Panc1 (cell line): ENCODE results near the gene PLCD4. TPM values are rescaled to one million over a fixed set of nuclear protein-coding genes. Genes with fewer than 3 reads are reported as not detected.

ENCODE experiments used
- ATAC-seq: fragments of 200-7000 bp; cut with Tn5 transposase; 2 replicates; pipeline ENCODE4 v1.9.1; 2020; ENCODE audit warnings: mild to moderate bottlenecking, moderate library complexity
- BruUV-seq: library from RNA; stranded (reverse); fragments of 400-500 nt; replicated peaks from 2 replicates; lab custom pipeline; 2021; lab: Mats Ljungman, UMichigan
- CTCF ChIA-PET: fragments of 300-600 bp; sonication (Branson Sonifier 250); formaldehyde crosslinking; loops from one replicate; lab custom pipeline; 2022; ENCODE audit warnings: antibody characterized with exemption; lab: Charles Lee
- POLR2A ChIA-PET: fragments of 300-600 bp; sonication (Branson Sonifier 250); formaldehyde crosslinking; loops from one replicate; lab custom pipeline; 2022; ENCODE audit warnings: antibody characterized with exemption; lab: Charles Lee
- DNase-seq: peaks from one replicate; pipeline ENCODE4 v3.0.0-alpha.2; 2010; ENCODE audit warnings: low read depth, low spot score
- H3K27ac ChIP-seq: 2 replicates; pipeline ENCODE4 v1.5.1; 2011; ENCODE audit warnings: mild to moderate bottlenecking, low read length, inconsistent platforms
- H3K27me3 ChIP-seq: fragments of 200-500 bp; sonication (Bioruptor generic); 2 replicates; pipeline ENCODE4 v1.6.0; 2014; ENCODE audit warnings: low read length, inconsistent platforms; ENCODE audit not compliant: control insufficient read depth, insufficient read depth
- H3K36me3 ChIP-seq: fragments of 200-500 bp; sonication (Bioruptor generic); 2 replicates; pipeline ENCODE4 v1.5.1; 2014; ENCODE audit warnings: inconsistent platforms, mild to moderate bottlenecking, low read length, moderate library complexity; ENCODE audit not compliant: control insufficient read depth, insufficient read depth
- H3K4me1 ChIP-seq: 2 replicates; pipeline ENCODE4 v1.5.1; 2011; ENCODE audit warnings: inconsistent platforms, mild to moderate bottlenecking, low read length, moderate library complexity; ENCODE audit not compliant: control insufficient read depth, insufficient read depth
- H3K4me3 ChIP-seq, 2 experiments: 2 replicates each; pipeline ENCODE4 v1.5.1; 2011 to 2012; ENCODE audit warnings: low read depth in 2 of 2, low read length in 2 of 2, mild to moderate bottlenecking in 2 of 2, inconsistent platforms in 1 of 2, moderate library complexity in 1 of 2
- H3K9me3 ChIP-seq: fragments of 200-500 bp; sonication (Bioruptor generic); 2 replicates; pipeline ENCODE4 v1.5.1; 2014; ENCODE audit warnings: low read depth, mild to moderate bottlenecking, inconsistent platforms, low read length, moderate library complexity; ENCODE audit not compliant: control insufficient read depth, insufficient read depth
- CTCF ChIP-seq: fragments of 450-650 bp; IDR thresholded peaks from 2 replicates; pipeline ENCODE4 v1.5.1; 2017; ENCODE audit warnings: mild to moderate bottlenecking
- POLR2AphosphoS5 ChIP-seq: IDR thresholded peaks from 2 replicates; pipeline ENCODE4 v1.6.1; 2012; ENCODE audit warnings: mild to moderate bottlenecking, low read depth, low read length, moderate library complexity
- REST ChIP-seq, 2 experiments: IDR thresholded peaks; 2 replicates each; pipeline ENCODE4 v1.6.1; 2011 to 2012; ENCODE audit warnings: low read depth in 2 of 2, control low read depth in 1 of 2, low read length in 1 of 2, mild to moderate bottlenecking in 1 of 2, moderate library complexity in 1 of 2; ENCODE audit not compliant: insufficient read depth in 1 of 2
- SIN3A ChIP-seq: IDR thresholded peaks from 2 replicates; pipeline ENCODE4 v1.6.1; 2012; ENCODE audit warnings: low read depth, mild to moderate bottlenecking, low read length, moderate library complexity, borderline replicate concordance; ENCODE audit not compliant: insufficient read depth
- TCF7L2 ChIP-seq: IDR thresholded peaks from 2 replicates; pipeline ENCODE4 v1.6.1; 2011; ENCODE audit warnings: mild to moderate bottlenecking, low read depth, low read length, inconsistent platforms
- in situ Hi-C: cut with HindIII; loops from 2 replicates; pipeline ENCODE4 v1.10.0; 2016; ENCODE audit warnings: low sequenced_read_pairs, low pct_unique_long_range_greater_than_20kb
- intact Hi-C: fragments of 100-400 bp; cut with micrococcal nuclease; formaldehyde crosslinking; loops from one replicate; pipeline ENCODE4 v1.10.0; 2022; ENCODE audit not compliant: unreplicated experiment
- total RNA-seq: library from RNA; stranded (reverse); gene quantifications from one replicate; pipeline ENCODE4 v1.2.1, GENCODE V29; 2021; ENCODE audit not compliant: unreplicated experiment

Gene PLCD4
- total RNA-seq, 1 experiment from 2014 or later, result 12.9 TPM

- DNase-seq (peak; percentile 61), ATAC-seq (peak; percentile 81)
- Histone ChIP-seq H3K9me3 (no peaks in the 10 kb centered on the region), H3K27me3 (no peaks in the 10 kb centered on the region), H3K4me1 (no peaks in the 10 kb centered on the region), H3K36me3 (peaks cover 17% of the 10 kb centered on the region), H3K4me3 (no peak overlapping the region), H3K27ac (no peak overlapping the region)
- POLR2A ChIA-PET, result no interaction called here
- BruUV-seq, result no TSS peak
- intact Hi-C loops, result no loop called here
- TF ChIP-seq POLR2AphosphoS5 (no peak), SIN3A (no peak), CTCF (peak; percentile 91), TCF7L2 (no peak)
- CTCF ChIA-PET, result interaction anchor here (0.6 to 1.0 kb wide), 3 partner anchors 11 to 119 kb away, joined by 3 to 5 read pairs (median 4); partner anchors contain the start of genes BCS1L and ZNF142
- in situ Hi-C loops, result no loop called here
Measured at GRCh38 chr2:218648088-218648786, 40.5 kb downstream of the PLCD4 start.

- in situ Hi-C loops (no loop called here), intact Hi-C loops (no loop called here)
- Histone ChIP-seq H3K27ac (no peak overlapping the region), H3K4me3 (no peak overlapping the region), H3K4me1 (no peaks in the 10 kb centered on the region), H3K27me3 (no peaks in the 10 kb centered on the region), H3K36me3 (peaks cover 17% of the 10 kb centered on the region), H3K9me3 (no peaks in the 10 kb centered on the region)
- ChIA-PET POLR2A (no interaction called here), CTCF (interaction anchor here (0.5 to 0.6 kb wide), 2 partner anchors 120 to 246 kb away, joined by 3 to 4 read pairs; no protein-coding TSS in a partner anchor)
- no peak for DNase-seq
- TF ChIP-seq TCF7L2, result no peak
- no peak for TF ChIP-seq POLR2AphosphoS5
- TF ChIP-seq CTCF, result no peak; the same call in none of the 2 replicates
- TF ChIP-seq REST (IDR thresholded peaks at IDR 0.05; ENCODE audit: insufficient read depth in 1 of 2, low read depth in 2 of 2, low read length in 1 of 2), result no peak
- TF ChIP-seq SIN3A, result no peak
- BruUV-seq, result no TSS peak
- ATAC-seq, result peak; percentile 13; the same call in 1 of the 2 replicates
Measured at GRCh38 chr2:218648787-218649100, 41.0 kb downstream of the PLCD4 start.
